GM21526 (cell line): ENCODE measurements around the gene S100A4.

Experiments
- ATAC-seq: cut with Tn5 transposase; IDR thresholded peaks from one replicate; pipeline ENCODE4 v1.9.1; 2021; ENCODE audit warnings: moderate library complexity; ENCODE audit not compliant: unreplicated experiment, low FRiP score

Gene S100A4

GRCh38 chr1:153549741-153550397, 4.3 kb upstream of the S100A4 start:
- no peak for ATAC-seq

- no peak for ATAC-seq
Observed at GRCh38 chr1:153548722-153549688, 3.4 kb upstream of the S100A4 start, which contains the start of gene S100A3. TSS of gene S100A3 (minus strand) at chr1:153549258. CDS start at chr1:153548485, 773 bp downstream.

- ATAC-seq, result no peak
Observed at GRCh38 chr1:153547560-153548551, 2.2 kb upstream of the S100A4 start.

- ATAC-seq, result no peak
Observed at GRCh38 chr1:153546796-153547559, 1.4 kb upstream of the S100A4 start.

- no peak for ATAC-seq
Observed at GRCh38 chr1:153546371-153546770, 765 bp upstream of the S100A4 start.

GRCh38 chr1:153544453-153545066, 1.0 kb downstream of the S100A4 start:
- no peak for ATAC-seq

- ATAC-seq, result no peak
Observed at GRCh38 chr1:153543736-153544135, 1.9 kb downstream of the S100A4 start.

- ATAC-seq, result no peak
Observed at GRCh38 chr1:153542956-153543711, 2.5 kb downstream of the S100A4 start.

- no peak for ATAC-seq
Observed at GRCh38 chr1:153541641-153542590, 3.7 kb downstream of the S100A4 start.

- ATAC-seq, result no peak
Observed at GRCh38 chr1:153540394-153541361, 4.9 kb downstream of the S100A4 start, which contains the start of gene S100A5. TSS of gene S100A5 (minus strand) at chr1:153540934. CDS start at chr1:153540191, 743 bp downstream.

GRCh38 chr1:153539395-153540093, 6.1 kb downstream of the S100A4 start:
- ATAC-seq, result no peak

- ATAC-seq, result no peak
Observed at GRCh38 chr1:153538315-153538821, 7.2 kb downstream of the S100A4 start.

GRCh38 chr1:153537376-153537730, 8.3 kb downstream of the S100A4 start:
- ATAC-seq, result no peak

- no peak for ATAC-seq
Observed at GRCh38 chr1:153536671-153537375, 8.8 kb downstream of the S100A4 start.
